GM21529 (cell line): Measurements from ENCODE around the gene WNT10A.

Source experiments
- ATAC-seq: cut with Tn5 transposase; IDR thresholded peaks from one replicate; pipeline ENCODE4 v1.9.1; 2021; ENCODE audit not compliant: unreplicated experiment

Gene WNT10A

DNA sequence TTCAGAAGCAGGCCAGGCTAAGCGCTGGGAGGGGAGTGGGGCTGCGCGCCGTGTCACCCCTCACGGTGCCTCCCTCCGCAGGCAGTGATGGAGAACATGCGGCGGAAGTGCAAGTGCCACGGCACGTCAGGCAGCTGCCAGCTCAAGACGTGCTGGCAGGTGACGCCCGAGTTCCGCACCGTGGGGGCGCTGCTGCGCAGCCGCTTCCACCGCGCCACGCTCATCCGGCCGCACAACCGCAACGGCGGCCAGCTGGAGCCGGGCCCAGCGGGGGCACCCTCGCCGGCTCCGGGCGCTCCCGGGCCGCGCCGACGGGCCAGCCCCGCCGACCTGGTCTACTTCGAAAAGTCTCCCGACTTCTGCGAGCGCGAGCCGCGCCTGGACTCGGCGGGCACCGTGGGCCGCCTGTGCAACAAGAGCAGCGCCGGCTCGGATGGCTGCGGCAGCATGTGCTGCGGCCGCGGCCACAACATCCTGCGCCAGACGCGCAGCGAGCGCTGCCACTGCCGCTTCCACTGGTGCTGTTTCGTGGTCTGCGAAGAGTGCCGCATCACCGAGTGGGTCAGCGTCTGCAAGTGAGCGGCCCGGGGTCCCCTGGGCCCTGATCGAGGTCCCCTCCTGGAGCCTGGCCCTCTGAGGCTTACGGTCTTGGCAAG lies 12.2 kb downstream of the WNT10A start:
- peak; percentile 47 for ATAC-seq

GRCh38 chr2:218893349-218894150 lies 12.9 kb downstream of the WNT10A start:
- no peak for ATAC-seq

DNA sequence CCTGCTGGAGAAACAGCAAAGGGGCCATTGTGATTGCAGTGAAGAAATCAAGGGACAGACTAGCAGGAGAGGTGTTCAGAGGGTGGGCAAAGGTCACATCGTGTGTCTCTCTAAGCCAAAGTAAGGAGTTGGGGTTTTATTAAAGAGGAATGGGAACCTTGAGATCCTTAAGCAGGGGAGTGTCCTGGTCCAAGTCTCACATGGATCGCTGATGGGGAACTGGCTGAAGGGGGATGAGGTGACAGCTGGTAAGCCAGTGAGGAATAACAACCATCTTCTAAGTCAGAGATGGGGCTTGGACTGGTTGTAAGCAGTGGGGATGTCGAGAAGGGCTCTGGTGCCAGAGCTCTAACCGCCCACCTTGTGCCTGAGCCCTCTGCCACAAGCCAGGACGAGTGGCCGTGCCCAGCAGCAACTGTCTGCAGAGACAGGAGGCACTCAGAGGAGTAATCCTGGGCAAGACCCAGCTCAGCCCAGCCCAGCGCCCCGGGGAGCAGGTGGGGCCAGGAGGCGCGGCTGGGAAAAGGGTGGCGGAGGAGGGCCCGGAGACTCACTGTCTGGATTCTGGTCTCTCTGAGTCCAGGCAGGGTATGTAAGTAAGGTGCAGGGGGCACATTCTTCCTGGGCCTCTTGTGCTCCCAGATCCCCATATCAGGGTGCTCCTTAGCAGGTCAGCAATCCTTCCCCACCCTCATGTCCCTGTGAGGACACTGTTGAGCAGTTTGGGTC lies 13.7 kb downstream of the WNT10A start:
- ATAC-seq: no peak

DNA sequence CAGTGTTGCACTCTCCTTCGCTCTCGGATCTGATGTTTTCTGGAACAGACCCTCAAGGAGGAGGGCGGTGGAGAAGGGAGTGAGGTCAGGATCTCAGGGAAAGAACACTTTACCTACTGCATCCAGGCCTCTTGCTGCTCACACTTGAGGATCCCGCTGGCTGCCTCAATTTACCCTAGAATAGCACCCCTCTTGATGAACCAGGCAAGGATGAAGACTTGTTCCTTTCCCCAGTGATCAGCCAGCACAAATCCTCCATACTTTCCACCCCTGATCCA lies 14.2 kb downstream of the WNT10A start:
- ATAC-seq: no peak

DNA sequence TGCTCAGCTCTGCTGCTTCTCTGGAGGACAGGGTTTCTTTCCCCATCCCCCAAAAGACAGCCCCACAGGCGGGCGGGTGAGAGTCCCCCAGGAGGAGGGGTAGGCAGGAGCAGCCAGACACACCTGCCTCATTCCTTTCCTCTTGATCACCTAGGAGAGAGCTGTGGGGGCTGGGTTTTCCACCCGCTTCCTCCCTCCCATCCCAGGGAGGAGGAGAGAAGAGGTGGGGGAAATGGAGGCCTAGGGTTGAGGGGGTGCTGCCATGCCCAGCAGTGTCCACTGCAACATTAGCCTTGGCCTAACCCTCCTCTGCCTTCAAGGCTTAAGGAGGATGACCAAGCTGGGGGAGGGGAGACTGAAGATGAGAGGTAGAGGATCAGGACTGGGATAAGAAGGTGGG lies 14.7 kb downstream of the WNT10A start:
- ATAC-seq: no peak

GRCh38 chr2:218895759-218896500 lies 15.3 kb downstream of the WNT10A start:
- peak; percentile 13 for ATAC-seq

GRCh38 chr2:218896501-218897393 lies 16.1 kb downstream of the WNT10A start:
- peak; percentile 64 for ATAC-seq

GRCh38 chr2:218897394-218898108 lies 16.9 kb downstream of the WNT10A start:
- ATAC-seq: no peak

DNA sequence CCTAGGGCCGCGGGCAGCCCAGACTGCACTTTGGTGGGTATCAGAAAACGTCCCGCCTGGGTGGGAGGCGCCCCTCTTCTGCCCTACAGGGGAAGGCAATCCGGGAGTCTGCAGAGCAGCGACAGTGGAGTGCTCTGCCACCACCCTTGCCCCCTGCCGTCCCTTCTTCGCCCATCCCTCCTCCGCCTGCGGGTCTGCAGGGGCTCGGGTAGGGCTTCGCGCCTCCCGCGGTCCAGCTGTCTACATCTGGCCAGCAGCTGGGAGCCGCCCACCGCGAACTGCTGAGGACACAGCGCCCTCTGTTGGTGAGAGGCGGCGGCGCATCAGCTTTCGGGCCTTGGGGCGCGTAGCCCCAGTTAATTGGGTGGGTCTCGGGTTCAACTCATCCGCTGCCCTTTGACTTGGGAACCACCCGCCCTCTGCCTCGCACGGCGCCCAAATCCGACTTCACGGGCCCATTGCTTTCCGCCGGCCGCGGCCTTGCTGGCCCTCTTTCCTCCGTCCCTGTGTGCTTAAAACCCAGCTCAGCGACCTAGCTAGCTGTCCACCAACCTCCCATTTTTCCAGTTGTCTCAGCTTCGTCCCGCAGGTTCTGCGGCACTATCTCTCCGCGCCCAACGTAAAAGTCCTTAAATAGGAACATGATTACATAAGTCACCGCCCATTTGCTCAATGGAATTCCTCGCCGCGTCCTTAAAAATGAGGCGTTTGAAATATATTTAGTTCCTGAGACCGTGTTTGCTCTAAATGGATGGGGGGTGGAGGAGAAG lies 17.6 kb downstream of the WNT10A start:
- ATAC-seq: peak; percentile 42

DNA sequence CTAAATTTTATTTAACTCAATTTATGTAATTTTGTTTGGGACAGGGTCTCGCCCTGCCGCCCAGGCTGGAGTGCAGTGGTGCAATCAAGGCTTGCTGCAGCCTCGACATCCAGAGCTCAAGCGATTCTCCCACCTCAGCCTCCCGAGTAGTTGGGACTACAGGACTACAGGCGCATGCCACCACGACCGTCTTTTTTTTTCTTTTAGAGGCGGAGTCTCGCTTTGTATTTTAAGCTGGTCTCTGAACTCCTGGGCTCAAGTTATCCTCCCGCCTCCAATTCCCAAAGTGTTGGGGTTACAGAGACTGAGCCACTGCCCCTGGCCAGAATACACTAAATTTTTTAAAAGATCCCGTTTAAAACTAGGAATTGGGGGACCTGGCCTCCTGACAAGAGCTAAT lies 18.5 kb downstream of the WNT10A start:
- ATAC-seq: no peak

GRCh38 chr2:218902427-218902826 lies 21.8 kb downstream of the WNT10A start:
- no peak for ATAC-seq

DNA sequence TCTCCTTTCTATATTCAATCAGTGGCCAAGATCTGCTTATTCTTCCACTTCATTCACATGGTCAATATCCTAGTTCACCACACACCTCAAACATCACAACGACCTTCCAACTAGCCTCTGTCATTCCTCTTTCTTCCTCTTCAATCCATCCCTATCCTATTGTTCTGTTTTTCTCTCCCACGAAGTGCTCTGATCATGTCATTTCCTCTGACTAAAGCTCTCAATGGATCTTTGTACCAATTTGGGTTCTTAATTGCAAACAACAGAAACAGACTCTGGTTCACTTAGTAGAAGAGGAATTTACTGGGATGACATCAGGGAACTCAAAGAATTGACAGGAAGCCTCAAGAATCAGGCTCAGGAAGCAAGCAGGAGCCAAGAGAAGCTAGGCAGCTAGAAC lies 23.5 kb downstream of the WNT10A start:
- no peak for ATAC-seq

GRCh38 chr2:218908721-218909619 lies 28.3 kb downstream of the WNT10A start:
- ATAC-seq: peak; percentile 92

DNA sequence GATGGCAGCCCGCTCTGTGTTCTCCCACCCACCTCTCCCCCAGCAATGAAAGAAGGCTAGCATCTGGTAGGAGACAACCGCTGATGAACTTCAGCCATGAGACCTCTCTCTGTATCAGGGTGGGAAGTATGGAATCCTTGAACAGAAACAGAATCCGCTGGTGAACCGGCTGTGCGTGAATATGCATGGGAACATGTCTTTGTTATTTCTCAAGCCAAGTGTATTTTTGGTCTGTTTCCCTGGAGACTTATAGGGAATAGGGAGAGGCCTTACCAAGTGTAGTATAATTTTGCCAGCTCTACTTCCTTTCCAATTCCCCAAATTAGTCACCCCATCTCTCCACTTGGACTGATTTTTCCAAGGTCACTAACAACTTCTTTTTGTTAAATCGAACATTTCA lies 30.1 kb downstream of the WNT10A start:
- ATAC-seq: no peak

GRCh38 chr2:218920504-218920903 lies 39.9 kb downstream of the WNT10A start:
- ATAC-seq: no peak

- no peak for ATAC-seq
Measured at GRCh38 chr2:218924757-218925156, 44.1 kb downstream of the WNT10A start.

- ATAC-seq: no peak
Measured at GRCh38 chr2:218925434-218925833, 44.8 kb downstream of the WNT10A start.

GRCh38 chr2:218927422-218927821 lies 46.8 kb downstream of the WNT10A start:
- ATAC-seq: no peak
